SU-DHL-6 (cell line): ENCODE measurements around the gene MAP2K5.

ENCODE experiments used
- H2AFZ ChIP-seq: fragments of 200-600 bp; sonication (generic); 2 replicates; pipeline ENCODE4 v1.6.1; 2014; ENCODE audit warnings: low read depth, mild to moderate bottlenecking, moderate library complexity, mixed read lengths, antibody characterized with exemption, low read length; ENCODE audit not compliant: severe bottlenecking
- H3F3A ChIP-seq: fragments of 200-600 bp; shearing (Covaris generic); 2 replicates; pipeline ENCODE4 v1.6.0; 2016; ENCODE audit warnings: antibody characterized with exemption, mild to moderate bottlenecking; ENCODE audit not compliant: insufficient read depth
- H3K27ac ChIP-seq: fragments of 200-600 bp; sonication (generic); 2 replicates; pipeline ENCODE4 v1.5.1; 2016; ENCODE audit warnings: low read depth, mild to moderate bottlenecking, low read length, moderate library complexity, mixed read lengths
- H3K27me3 ChIP-seq: fragments of 200-600 bp; sonication (generic), shearing (Covaris generic); 2 replicates; pipeline ENCODE4 v1.6.0; 2014; ENCODE audit warnings: mild to moderate bottlenecking, low read length
- H3K36me3 ChIP-seq: fragments of 200-600 bp; sonication (generic); 2 replicates; pipeline ENCODE4 v1.6.1; 2014; ENCODE audit warnings: mild to moderate bottlenecking, low read length, mixed read lengths
- H3K4me2 ChIP-seq: fragments of 300-600, 200-600 bp; shearing (Covaris generic), sonication (generic); 2 replicates; pipeline ENCODE4 v1.6.0; 2014; ENCODE audit warnings: low read length, low read depth, mild to moderate bottlenecking; ENCODE audit not compliant: poor library complexity, severe bottlenecking
- H3K4me3 ChIP-seq: fragments of 200-600 bp; sonication (generic); 2 replicates; pipeline ENCODE4 v1.5.1; 2014; ENCODE audit warnings: antibody characterized with exemption, low read length, mild to moderate bottlenecking, mixed read lengths; ENCODE audit not compliant: insufficient read depth, poor library complexity, severe bottlenecking
- H3K79me2 ChIP-seq: fragments of 200-600 bp; sonication (generic); 2 replicates; pipeline ENCODE4 v1.6.1; 2014; ENCODE audit warnings: mild to moderate bottlenecking, low read length, moderate library complexity; ENCODE audit not compliant: insufficient read depth
- H3K9ac ChIP-seq: fragments of 200-600 bp; sonication (generic); 2 replicates; pipeline ENCODE4 v1.7.0; 2014; ENCODE audit warnings: mild to moderate bottlenecking, low read length
- H3K9me2 ChIP-seq: fragments of 200-600 bp; sonication (generic); replicated peaks from 2 replicates; pipeline ENCODE4 v1.6.1; 2014; ENCODE audit warnings: low read length; ENCODE audit not compliant: insufficient read depth
- H3K9me3 ChIP-seq: fragments of 200-600 bp; sonication (generic); 2 replicates; pipeline ENCODE4 v1.6.1; 2014; ENCODE audit warnings: low read length, mixed read lengths; ENCODE audit not compliant: insufficient read depth
- H4K20me1 ChIP-seq: fragments of 200-600 bp; sonication (generic); 2 replicates; pipeline ENCODE4 v1.6.1; 2014; ENCODE audit warnings: low read depth, mild to moderate bottlenecking, antibody characterized with exemption, low read length, moderate library complexity, mixed read lengths
- EZH2phosphoT487 ChIP-seq: fragments of 200-600 bp; sonication (generic), shearing (Covaris generic); conservative IDR thresholded peaks from 2 replicates; pipeline ENCODE4 v1.6.1; 2018; ENCODE audit warnings: mild to moderate bottlenecking, antibody characterized with exemption, low read length, moderate library complexity, mixed read lengths
- TF ChIP-seq, protein P1 (sequence below): fragments of 200-600 bp; sonication (generic); IDR thresholded peaks from one replicate; pipeline ENCODE4 v1.5.1; 2017; ENCODE audit warnings: antibody characterized with exemption, mild to moderate bottlenecking, low read length, moderate library complexity; ENCODE audit not compliant: insufficient read depth, poor library complexity, severe bottlenecking

MAP2K5 gene

DNA sequence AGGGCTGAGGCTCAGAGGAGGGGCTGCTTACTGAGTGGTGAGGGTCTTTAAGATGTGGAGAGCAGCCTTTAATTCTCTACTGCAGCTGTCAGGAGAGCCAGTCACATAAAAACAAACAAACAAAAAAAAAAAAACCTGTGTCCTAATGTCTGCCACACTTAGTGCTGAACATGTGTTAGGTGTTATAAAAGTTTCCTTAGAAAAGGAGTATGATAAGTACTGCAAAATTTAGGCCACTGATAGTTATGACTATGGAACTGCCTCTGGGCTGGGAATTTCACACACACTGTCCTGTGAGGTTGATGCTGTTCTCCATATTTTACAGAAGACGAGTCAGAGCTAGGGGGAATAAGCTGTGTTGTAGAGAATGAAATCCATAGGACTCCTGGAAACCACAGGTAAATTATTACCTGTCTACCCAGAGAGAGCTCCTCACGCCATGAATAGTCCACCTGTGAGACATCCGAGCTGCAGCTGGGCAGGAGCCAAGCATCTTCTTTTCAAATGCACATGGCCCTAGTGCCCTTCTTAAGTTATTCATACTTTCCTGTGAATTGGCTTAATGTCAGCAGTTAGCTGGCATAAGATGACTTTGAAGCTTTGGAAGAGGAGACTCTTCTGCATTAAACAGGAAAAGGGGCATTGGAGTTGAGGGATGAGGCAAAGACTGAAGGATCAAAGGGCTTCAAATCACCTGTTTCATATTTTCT, 248.3 kb downstream of the MAP2K5 start:
- Histone ChIP-seq H3K4me3 (no peak overlapping the region), H4K20me1 (no peaks in the 10 kb centered on the region), H3F3A (no peaks in the 10 kb centered on the region), H3K27ac (no peak overlapping the region), H3K27me3 (no peaks in the 10 kb centered on the region), H3K36me3 (peaks cover 7% of the 10 kb centered on the region; the same call in 1 of the 2 replicates), H2AFZ (no peak overlapping the region), H3K9me2 (no peaks in the 10 kb centered on the region), H3K9ac (no peak overlapping the region), H3K79me2 (no peaks in the 10 kb centered on the region), H3K4me2 (no peak overlapping the region), H3K9me3 (0 out of 2 replicates have a peak, but pooled peaks cover 7% of the 10 kb centered on the region)
- TF ChIP-seq EZH2phosphoT487: no peak
- TF ChIP-seq, protein P1, sequence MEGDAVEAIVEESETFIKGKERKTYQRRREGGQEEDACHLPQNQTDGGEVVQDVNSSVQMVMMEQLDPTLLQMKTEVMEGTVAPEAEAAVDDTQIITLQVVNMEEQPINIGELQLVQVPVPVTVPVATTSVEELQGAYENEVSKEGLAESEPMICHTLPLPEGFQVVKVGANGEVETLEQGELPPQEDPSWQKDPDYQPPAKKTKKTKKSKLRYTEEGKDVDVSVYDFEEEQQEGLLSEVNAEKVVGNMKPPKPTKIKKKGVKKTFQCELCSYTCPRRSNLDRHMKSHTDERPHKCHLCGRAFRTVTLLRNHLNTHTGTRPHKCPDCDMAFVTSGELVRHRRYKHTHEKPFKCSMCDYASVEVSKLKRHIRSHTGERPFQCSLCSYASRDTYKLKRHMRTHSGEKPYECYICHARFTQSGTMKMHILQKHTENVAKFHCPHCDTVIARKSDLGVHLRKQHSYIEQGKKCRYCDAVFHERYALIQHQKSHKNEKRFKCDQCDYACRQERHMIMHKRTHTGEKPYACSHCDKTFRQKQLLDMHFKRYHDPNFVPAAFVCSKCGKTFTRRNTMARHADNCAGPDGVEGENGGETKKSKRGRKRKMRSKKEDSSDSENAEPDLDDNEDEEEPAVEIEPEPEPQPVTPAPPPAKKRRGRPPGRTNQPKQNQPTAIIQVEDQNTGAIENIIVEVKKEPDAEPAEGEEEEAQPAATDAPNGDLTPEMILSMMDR: no peak

DNA sequence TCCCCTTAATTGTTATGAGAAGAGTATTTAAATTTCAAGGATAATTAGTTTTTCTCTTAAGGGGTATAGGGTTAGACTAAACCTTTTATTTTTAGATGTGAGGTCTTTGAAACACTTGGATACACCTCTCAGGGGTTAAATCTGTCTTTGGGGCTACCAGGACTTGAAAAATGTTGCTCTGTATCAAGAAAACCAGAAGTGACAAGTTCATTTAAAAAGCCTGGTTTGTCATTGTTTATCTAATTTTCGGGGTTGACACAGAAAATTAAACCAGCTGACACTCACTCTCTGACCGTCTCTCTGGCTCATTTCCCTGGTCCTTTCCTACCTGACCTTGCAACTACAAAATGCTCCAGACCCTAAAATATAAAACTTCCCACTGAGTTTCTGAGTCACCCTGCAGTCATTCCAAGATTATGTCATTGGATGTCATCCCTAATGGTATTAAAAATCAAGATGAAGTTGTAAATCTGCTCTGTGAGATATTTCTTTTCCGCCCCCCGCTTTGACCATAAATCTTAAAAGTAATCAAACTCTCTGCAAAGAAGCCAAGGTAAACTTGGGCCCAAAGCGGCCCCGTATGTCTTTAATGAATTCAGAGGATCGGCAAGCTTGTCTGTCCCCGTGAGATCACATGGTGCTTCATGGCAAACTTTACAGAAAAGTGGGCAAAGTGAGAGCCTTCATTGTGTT, 249.9 kb downstream of the MAP2K5 start:
- no peaks in the 10 kb centered on the region for H3K27me3 ChIP-seq
- H3K9ac ChIP-seq: no peak overlapping the region
- TF ChIP-seq EZH2phosphoT487: no peak
- TF ChIP-seq, protein P1: no peak
- no peaks in the 10 kb centered on the region for H4K20me1 ChIP-seq
- no peaks in the 10 kb centered on the region for H3K79me2 ChIP-seq
- H3K9me3 ChIP-seq: 0 out of 2 replicates have a peak, but pooled peaks cover 7% of the 10 kb centered on the region
- H3K4me2 ChIP-seq: no peak overlapping the region
- no peaks in the 10 kb centered on the region for H3F3A ChIP-seq
- H2AFZ ChIP-seq: no peak overlapping the region
- no peaks in the 10 kb centered on the region for H3K9me2 ChIP-seq
- no peak overlapping the region for H3K4me3 ChIP-seq
- H3K36me3 ChIP-seq: peaks cover 7% of the 10 kb centered on the region; the same call in 1 of the 2 replicates
- H3K27ac ChIP-seq: no peak overlapping the region

DNA sequence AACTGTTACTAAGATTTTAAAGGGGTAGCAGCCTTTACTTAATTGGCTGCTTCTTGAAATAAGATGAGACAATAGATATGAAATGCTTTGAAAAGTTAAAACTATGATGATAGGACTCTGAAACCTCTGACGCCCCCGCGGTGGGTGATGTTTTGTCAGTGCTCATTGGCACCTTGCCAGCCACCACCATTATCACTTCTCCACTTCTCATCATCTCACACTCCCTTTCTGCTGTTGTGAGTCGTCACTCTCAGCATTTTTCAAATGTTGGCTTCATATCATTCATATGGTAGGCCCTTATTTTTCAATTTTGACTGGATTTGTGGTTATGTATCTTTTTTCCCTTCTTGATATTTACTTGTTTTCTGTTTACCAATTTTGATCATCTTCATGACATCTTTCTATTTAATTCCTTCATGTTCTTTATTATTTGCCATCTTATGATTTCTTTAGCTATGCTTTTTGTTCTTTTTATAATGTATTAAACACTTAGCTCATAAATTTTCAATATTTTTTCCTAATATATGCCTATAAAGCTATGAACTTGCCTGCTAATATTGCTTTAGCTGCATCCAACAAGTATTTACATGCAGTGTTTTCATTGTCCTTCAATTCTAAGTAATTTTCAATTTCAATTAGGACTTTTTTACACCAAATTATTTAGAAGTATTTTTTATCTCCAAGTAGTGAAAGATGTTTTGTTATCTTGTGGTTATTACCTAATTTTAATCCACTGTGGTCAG, 252.5 kb downstream of the MAP2K5 start:
- Histone ChIP-seq H3K9me3 (0 out of 2 replicates have a peak, but pooled peaks cover 7% of the 10 kb centered on the region), H3F3A (no peaks in the 10 kb centered on the region), H3K79me2 (no peaks in the 10 kb centered on the region), H3K27me3 (no peaks in the 10 kb centered on the region), H4K20me1 (no peaks in the 10 kb centered on the region), H3K9me2 (no peaks in the 10 kb centered on the region), H3K36me3 (peaks cover 7% of the 10 kb centered on the region; the same call in 1 of the 2 replicates), H3K4me2 (no peak overlapping the region), H2AFZ (no peak overlapping the region), H3K27ac (no peak overlapping the region), H3K4me3 (no peak overlapping the region), H3K9ac (no peak overlapping the region)
- TF ChIP-seq, protein P1: no peak
- TF ChIP-seq EZH2phosphoT487: no peak
